HEK293T (cell line): Measurements from ENCODE around the gene PAK1IP1.

Experiments used
- BHLHE40 ChIP-seq: fragments of 450-650 bp; IDR thresholded peaks from 2 replicates; pipeline ENCODE4 v1.6.1; 2016; ENCODE audit warnings: mild to moderate bottlenecking, moderate library complexity, borderline replicate concordance
- CTBP1 ChIP-seq: fragments of 450-650 bp; IDR thresholded peaks from 2 replicates; pipeline ENCODE4 v1.6.1; 2016; ENCODE audit warnings: borderline replicate concordance
- ELF4 ChIP-seq: fragments of 450-650 bp; IDR thresholded peaks from 2 replicates; pipeline ENCODE4 v1.6.1; 2017; ENCODE audit warnings: antibody characterized with exemption
- FOXK2 ChIP-seq: fragments of 450-650 bp; IDR thresholded peaks from 2 replicates; pipeline ENCODE4 v1.6.1; 2016; ENCODE audit warnings: mild to moderate bottlenecking
- FOXM1 ChIP-seq: fragments of 450-650 bp; IDR thresholded peaks from 2 replicates; pipeline ENCODE4 v1.6.1; 2017; ENCODE audit warnings: mild to moderate bottlenecking, borderline replicate concordance
- LEF1 ChIP-seq: fragments of 450-650 bp; IDR thresholded peaks from 2 replicates; pipeline ENCODE4 v1.6.1; 2017; ENCODE audit warnings: mild to moderate bottlenecking, borderline replicate concordance
- NFRKB ChIP-seq: fragments of 450-650 bp; IDR thresholded peaks from 2 replicates; pipeline ENCODE4 v1.6.1; 2016; ENCODE audit warnings: mild to moderate bottlenecking, moderate library complexity
- SP1 ChIP-seq: fragments of 450-650 bp; IDR thresholded peaks from 2 replicates; pipeline ENCODE4 v1.6.1; 2017
- SUZ12 ChIP-seq: fragments of 450-650 bp; IDR thresholded peaks from 2 replicates; pipeline ENCODE4 v1.6.1; 2016; ENCODE audit warnings: mild to moderate bottlenecking
- TARDBP ChIP-seq: fragments of 450-650 bp; IDR thresholded peaks from 2 replicates; pipeline ENCODE4 v1.6.1; 2016
- ZNF384 ChIP-seq: fragments of 450-650 bp; IDR thresholded peaks from 2 replicates; pipeline ENCODE4 v1.6.1; 2016
- TF ChIP-seq, protein P1 (sequence below): fragments of 450-650 bp; IDR thresholded peaks from 2 replicates; pipeline ENCODE4 v1.6.1; 2016

DNA sequence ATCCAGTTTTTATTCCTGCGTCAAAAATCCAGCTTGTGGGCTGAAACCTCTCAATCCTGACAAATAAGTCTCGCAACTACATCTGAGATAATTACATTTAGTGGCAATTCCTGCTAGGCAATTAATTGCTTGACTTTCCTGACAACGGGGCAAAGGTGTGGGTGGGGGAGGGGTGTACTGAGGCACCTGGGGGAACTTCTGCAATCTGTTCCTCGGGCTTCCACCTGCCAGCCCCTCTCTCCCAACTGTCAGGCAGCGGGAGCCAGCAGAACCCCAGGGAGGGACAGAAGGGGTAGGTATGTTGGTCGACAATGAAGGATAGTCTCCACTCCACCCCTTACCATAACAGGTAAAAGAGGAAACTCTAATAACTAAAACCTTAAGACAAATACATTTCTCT is 7.2 kb upstream of the PAK1IP1 start:
- TF ChIP-seq SUZ12 (no peak), FOXK2 (no peak), ELF4 (no peak), NFRKB (no peak), SP1 (no peak), CTBP1 (no peak), FOXM1 (no peak), BHLHE40 (no peak), ZNF384 (no peak), TARDBP (no peak), LEF1 (no peak)
- TF ChIP-seq, protein P1, sequence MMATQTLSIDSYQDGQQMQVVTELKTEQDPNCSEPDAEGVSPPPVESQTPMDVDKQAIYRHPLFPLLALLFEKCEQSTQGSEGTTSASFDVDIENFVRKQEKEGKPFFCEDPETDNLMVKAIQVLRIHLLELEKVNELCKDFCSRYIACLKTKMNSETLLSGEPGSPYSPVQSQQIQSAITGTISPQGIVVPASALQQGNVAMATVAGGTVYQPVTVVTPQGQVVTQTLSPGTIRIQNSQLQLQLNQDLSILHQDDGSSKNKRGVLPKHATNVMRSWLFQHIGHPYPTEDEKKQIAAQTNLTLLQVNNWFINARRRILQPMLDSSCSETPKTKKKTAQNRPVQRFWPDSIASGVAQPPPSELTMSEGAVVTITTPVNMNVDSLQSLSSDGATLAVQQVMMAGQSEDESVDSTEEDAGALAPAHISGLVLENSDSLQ: no peak
